ENCODE data around the gene YEATS2.

YEATS2 gene

DNA sequence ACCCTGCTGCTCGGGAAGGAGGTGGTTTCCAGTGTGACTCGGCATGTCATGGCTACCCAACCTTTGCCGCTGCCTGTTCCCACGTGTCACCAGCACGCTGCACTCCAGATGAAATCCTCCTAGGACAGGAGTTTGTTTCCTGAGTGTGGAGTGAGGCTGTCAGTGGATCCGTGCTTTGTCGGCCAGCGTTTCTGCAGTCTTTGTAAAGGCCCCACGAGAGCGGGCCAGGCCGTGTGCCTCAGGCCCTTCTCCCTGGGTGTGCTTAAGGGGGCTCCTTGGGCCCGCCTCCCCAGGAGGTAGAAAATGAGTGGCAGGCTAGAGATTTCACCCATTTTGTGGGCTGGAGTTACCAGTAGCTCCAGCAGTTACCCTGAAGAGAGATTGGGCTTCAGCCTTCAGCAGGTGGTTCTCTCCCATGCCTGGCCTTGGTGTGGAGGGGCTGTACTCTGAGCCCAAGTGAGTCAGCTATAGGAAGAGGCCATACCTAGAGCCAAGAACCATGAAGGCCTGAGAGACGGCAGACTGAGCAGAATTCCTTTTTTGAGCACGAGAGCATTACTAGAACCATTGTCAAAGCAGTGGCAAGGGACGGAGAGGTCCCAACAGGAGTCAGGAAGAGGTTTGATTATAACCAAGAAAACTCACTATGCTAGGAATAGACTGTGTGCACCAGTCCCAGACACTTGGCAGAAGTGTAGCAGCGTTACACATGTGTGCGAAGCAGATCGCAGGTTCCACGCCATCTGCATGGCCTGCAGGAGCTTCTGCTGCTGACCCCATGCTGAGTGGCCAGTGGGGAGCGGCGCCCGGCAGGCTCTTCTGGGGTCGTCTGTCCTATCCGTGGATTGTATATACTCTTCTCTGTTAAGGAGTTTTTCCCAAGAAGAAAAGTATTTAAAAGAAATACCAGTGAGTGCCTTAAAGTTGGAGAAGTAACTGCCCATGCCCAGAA lies 113.3 kb downstream of the YEATS2 start:
- no peaks in the 10 kb centered on the region for H3K9me3 ChIP-seq (ENCODE audit: severe bottlenecking)
- H3K27ac ChIP-seq (ENCODE audit: poor library complexity, severe bottlenecking): peak overlapping the region; percentile 31
- DNase-seq (ENCODE audit: low spot score) (no peak), ATAC-seq (ENCODE audit: low read depth) (no peak)
- H3K4me1 ChIP-seq (ENCODE audit: insufficient read depth, poor library complexity, severe bottlenecking): peaks cover 15% of the 10 kb centered on the region
- H3K4me3 ChIP-seq (ENCODE audit: severe bottlenecking): no peak overlapping the region
- TF ChIP-seq, protein P1, sequence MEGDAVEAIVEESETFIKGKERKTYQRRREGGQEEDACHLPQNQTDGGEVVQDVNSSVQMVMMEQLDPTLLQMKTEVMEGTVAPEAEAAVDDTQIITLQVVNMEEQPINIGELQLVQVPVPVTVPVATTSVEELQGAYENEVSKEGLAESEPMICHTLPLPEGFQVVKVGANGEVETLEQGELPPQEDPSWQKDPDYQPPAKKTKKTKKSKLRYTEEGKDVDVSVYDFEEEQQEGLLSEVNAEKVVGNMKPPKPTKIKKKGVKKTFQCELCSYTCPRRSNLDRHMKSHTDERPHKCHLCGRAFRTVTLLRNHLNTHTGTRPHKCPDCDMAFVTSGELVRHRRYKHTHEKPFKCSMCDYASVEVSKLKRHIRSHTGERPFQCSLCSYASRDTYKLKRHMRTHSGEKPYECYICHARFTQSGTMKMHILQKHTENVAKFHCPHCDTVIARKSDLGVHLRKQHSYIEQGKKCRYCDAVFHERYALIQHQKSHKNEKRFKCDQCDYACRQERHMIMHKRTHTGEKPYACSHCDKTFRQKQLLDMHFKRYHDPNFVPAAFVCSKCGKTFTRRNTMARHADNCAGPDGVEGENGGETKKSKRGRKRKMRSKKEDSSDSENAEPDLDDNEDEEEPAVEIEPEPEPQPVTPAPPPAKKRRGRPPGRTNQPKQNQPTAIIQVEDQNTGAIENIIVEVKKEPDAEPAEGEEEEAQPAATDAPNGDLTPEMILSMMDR (IDR thresholded peaks at IDR 0.05; ENCODE audit: poor library complexity, severe bottlenecking): no peak
- H3K36me3 ChIP-seq (ENCODE audit: low read depth): peaks cover 66% of the 10 kb centered on the region
- H3K27me3 ChIP-seq (ENCODE audit: insufficient read depth, poor library complexity, severe bottlenecking): no peaks in the 10 kb centered on the region

GRCh38 chr3:183811638-183812037 lies 114.0 kb downstream of the YEATS2 start:
- no peaks in the 10 kb centered on the region for H3K27me3 ChIP-seq (ENCODE audit: insufficient read depth, poor library complexity, severe bottlenecking)
- DNase-seq (ENCODE audit: low spot score): no peak
- no peak overlapping the region for H3K4me3 ChIP-seq (ENCODE audit: severe bottlenecking)
- H3K9me3 ChIP-seq (ENCODE audit: severe bottlenecking): no peaks in the 10 kb centered on the region
- TF ChIP-seq, protein P1 (IDR thresholded peaks at IDR 0.05; ENCODE audit: poor library complexity, severe bottlenecking): no peak
- peaks cover 63% of the 10 kb centered on the region for H3K36me3 ChIP-seq (ENCODE audit: low read depth)
- peak overlapping the region; percentile 31 for H3K27ac ChIP-seq (ENCODE audit: poor library complexity, severe bottlenecking)
- peak; percentile 54 for ATAC-seq (ENCODE audit: low read depth)
- peaks cover 15% of the 10 kb centered on the region for H3K4me1 ChIP-seq (ENCODE audit: insufficient read depth, poor library complexity, severe bottlenecking)

- TF ChIP-seq, protein P1 (IDR thresholded peaks at IDR 0.05; ENCODE audit: poor library complexity, severe bottlenecking): no peak
- peak; percentile 63 for ATAC-seq (ENCODE audit: low read depth)
These were observed 115.3 kb downstream of the YEATS2 start for GRCh38 chr3:183812761-183813445.

GRCh38 chr3:183814240-183814639 lies 116.6 kb downstream of the YEATS2 start:
- Histone ChIP-seq H3K27ac (ENCODE audit: poor library complexity, severe bottlenecking) (no peak overlapping the region), H3K4me3 (ENCODE audit: severe bottlenecking) (no peak overlapping the region), H3K4me1 (ENCODE audit: insufficient read depth, poor library complexity, severe bottlenecking) (peaks cover 15% of the 10 kb centered on the region), H3K9me3 (ENCODE audit: severe bottlenecking) (no peaks in the 10 kb centered on the region), H3K27me3 (ENCODE audit: insufficient read depth, poor library complexity, severe bottlenecking) (no peaks in the 10 kb centered on the region), H3K36me3 (ENCODE audit: low read depth) (peaks cover 42% of the 10 kb centered on the region)
- ATAC-seq (ENCODE audit: low read depth) (no peak), DNase-seq (ENCODE audit: low spot score) (no peak)
- TF ChIP-seq, protein P1 (IDR thresholded peaks at IDR 0.05; ENCODE audit: poor library complexity, severe bottlenecking): no peak

More at GRCh38 chr3:183812761-183813445, 115.3 kb downstream of the YEATS2 start:
- no peak for DNase-seq (ENCODE audit: low spot score)
- H3K36me3 ChIP-seq (ENCODE audit: low read depth): peaks cover 55% of the 10 kb centered on the region
- peak overlapping the region; percentile 31 for H3K27ac ChIP-seq (ENCODE audit: poor library complexity, severe bottlenecking)
- H3K4me3 ChIP-seq (ENCODE audit: severe bottlenecking): no peak overlapping the region
- no peaks in the 10 kb centered on the region for H3K27me3 ChIP-seq (ENCODE audit: insufficient read depth, poor library complexity, severe bottlenecking)
- H3K9me3 ChIP-seq (ENCODE audit: severe bottlenecking): no peaks in the 10 kb centered on the region
- peaks cover 15% of the 10 kb centered on the region for H3K4me1 ChIP-seq (ENCODE audit: insufficient read depth, poor library complexity, severe bottlenecking)

All from RWPE2 (cell line).